Glutamatergic neuron (in vitro differentiated cells): ENCODE measurements around the gene OR2V1. TPM values are rescaled to one million over a fixed set of nuclear protein-coding genes. Genes with fewer than 3 reads are reported as not detected.
"Not testable (repeated sequence)": the region's sequence is repeated elsewhere in the genome, so short reads cannot be mapped to it uniquely, and the experiment has no call there.

Experiments used
- DNase-seq: peaks from one replicate; pipeline ENCODE4 v3.0.0; 2022
- H3K27ac Mint-ChIP-seq: one replicate; pipeline ENCODE4 v1.8.0; 2020; ENCODE audit warnings: mild to moderate bottlenecking, mixed read lengths, inconsistent platforms; ENCODE audit not compliant: unreplicated experiment
- H3K27me3 Mint-ChIP-seq: one replicate; pipeline ENCODE4 v1.8.0; 2020; ENCODE audit warnings: mild to moderate bottlenecking, moderate library complexity, mixed read lengths, inconsistent platforms; ENCODE audit not compliant: unreplicated experiment
- H3K36me3 Mint-ChIP-seq: one replicate; pipeline ENCODE4 v1.8.0; 2020; ENCODE audit warnings: mild to moderate bottlenecking, mixed read lengths, inconsistent platforms; ENCODE audit not compliant: unreplicated experiment
- H3K4me1 Mint-ChIP-seq: one replicate; pipeline ENCODE4 v1.8.0; 2020; ENCODE audit warnings: mild to moderate bottlenecking, low read depth, mixed read lengths, inconsistent platforms; ENCODE audit not compliant: unreplicated experiment
- H3K4me3 Mint-ChIP-seq: one replicate; pipeline ENCODE4 v1.8.0; 2020; ENCODE audit warnings: mild to moderate bottlenecking, mixed read lengths, inconsistent platforms; ENCODE audit not compliant: unreplicated experiment
- H3K9me3 Mint-ChIP-seq: one replicate; pipeline ENCODE4 v1.8.0; 2020; ENCODE audit warnings: mild to moderate bottlenecking, moderate library complexity, mixed read lengths, inconsistent platforms; ENCODE audit not compliant: unreplicated experiment
- CTCF ChIP-seq: fragments of 200-600 bp; sonication (generic); IDR thresholded peaks from one replicate; pipeline ENCODE4 v1.5.0; 2021; ENCODE audit not compliant: partially characterized antibody, unreplicated experiment
- total RNA-seq: library from RNA; stranded (reverse); fragmentation: NEBNext Ultra II Directional; extraction: Animal tissue kit (Norgen Biotek cat#: 25700); gene quantifications from one replicate; pipeline ENCODE4 v1.2.1, GENCODE V29; 2021; ENCODE audit not compliant: unreplicated experiment

Gene OR2V1
- total RNA-seq, 1 donor from 2014 or later: not detected

GRCh38 chr5:181099602-181100086 is 31.3 kb downstream of the OR2V1 start:
- DNase-seq: no peak
- H3K4me1 Mint-ChIP-seq: peaks cover 5% of the 10 kb centered on the region
- no peak overlapping the region for H3K27ac Mint-ChIP-seq
- no peak for TF ChIP-seq CTCF
- peaks cover 19% of the 10 kb centered on the region for H3K27me3 Mint-ChIP-seq
- peaks cover 8% of the 10 kb centered on the region for H3K9me3 Mint-ChIP-seq
- H3K4me3 Mint-ChIP-seq: peak overlapping the region; percentile 49
- H3K36me3 Mint-ChIP-seq: no peaks in the 10 kb centered on the region

- peaks cover 5% of the 10 kb centered on the region for H3K9me3 Mint-ChIP-seq
- no peak for DNase-seq
These were observed 32.0 kb downstream of the OR2V1 start for GRCh38 chr5:181098762-181099601.

GRCh38 chr5:181097759-181098491 is 33.0 kb downstream of the OR2V1 start:
- H3K4me1 Mint-ChIP-seq, H3K27ac Mint-ChIP-seq, H3K4me3 Mint-ChIP-seq, DNase-seq, H3K9me3 Mint-ChIP-seq, H3K36me3 Mint-ChIP-seq: not testable (repeated sequence)
- H3K27me3 Mint-ChIP-seq: peaks cover 15% of the 10 kb centered on the region

More at GRCh38 chr5:181098762-181099601, 32.0 kb downstream of the OR2V1 start:
- H3K27ac Mint-ChIP-seq: no peak overlapping the region
- no peak overlapping the region for H3K4me3 Mint-ChIP-seq
- H3K27me3 Mint-ChIP-seq: peaks cover 16% of the 10 kb centered on the region
- no peak for TF ChIP-seq CTCF
- no peaks in the 10 kb centered on the region for H3K36me3 Mint-ChIP-seq
- H3K4me1 Mint-ChIP-seq: no peaks in the 10 kb centered on the region

- not testable (repeated sequence) for H3K9me3 Mint-ChIP-seq, H3K4me1 Mint-ChIP-seq, H3K4me3 Mint-ChIP-seq, H3K27ac Mint-ChIP-seq, DNase-seq, H3K36me3 Mint-ChIP-seq
- H3K27me3 Mint-ChIP-seq: peaks cover 15% of the 10 kb centered on the region
These were observed 33.6 kb downstream of the OR2V1 start for GRCh38 chr5:181097383-181097753.

- not testable (repeated sequence) for DNase-seq, H3K27ac Mint-ChIP-seq, H3K9me3 Mint-ChIP-seq, H3K4me3 Mint-ChIP-seq, H3K36me3 Mint-ChIP-seq, H3K4me1 Mint-ChIP-seq
- peaks cover 15% of the 10 kb centered on the region for H3K27me3 Mint-ChIP-seq
These were observed 34.1 kb downstream of the OR2V1 start for GRCh38 chr5:181096721-181097382.

- H3K4me3 Mint-ChIP-seq, H3K27ac Mint-ChIP-seq, DNase-seq, H3K9me3 Mint-ChIP-seq, H3K4me1 Mint-ChIP-seq, H3K36me3 Mint-ChIP-seq: not testable (repeated sequence)
- peaks cover 14% of the 10 kb centered on the region for H3K27me3 Mint-ChIP-seq
These were observed 35.8 kb downstream of the OR2V1 start for GRCh38 chr5:181095162-181095561.
